OCI-LY3 (cell line): ENCODE measurements around the gene SLC18A3.

Experiments used
- H2AFZ ChIP-seq: fragments of 200-600, 300-600 bp; shearing (Covaris generic); 2 replicates; pipeline ENCODE4 v1.6.0; 2014; ENCODE audit warnings: antibody characterized with exemption, low read depth, low read length
- H3K27ac ChIP-seq: fragments of 200-600, 300-600 bp; sonication (generic); 2 replicates; pipeline ENCODE4 v1.5.1; 2014; ENCODE audit warnings: mild to moderate bottlenecking, low read length, moderate library complexity, mixed read lengths
- H3K27me3 ChIP-seq: fragments of 200-600, 300-600 bp; sonication (generic); 2 replicates; pipeline ENCODE4 v1.6.1; 2014; ENCODE audit warnings: low read depth, low read length, mixed read lengths
- H3K36me3 ChIP-seq: fragments of 200-600, 300-600 bp; sonication (generic); replicated peaks from 2 replicates; pipeline ENCODE3; 2014; ENCODE audit warnings: low read depth, low read length, mixed read lengths
- H3K4me1 ChIP-seq: fragments of 300-600, 200-600 bp; sonication (generic); 2 replicates; pipeline ENCODE4 v1.6.1; 2014; ENCODE audit warnings: low read length, mixed read lengths
- H3K4me2 ChIP-seq: fragments of 200-600, 300-600 bp; sonication (generic); 2 replicates; pipeline ENCODE4 v1.6.1; 2014; ENCODE audit warnings: low read length, mixed read lengths
- H3K4me3 ChIP-seq: fragments of 300-600, 200-600 bp; sonication (generic); 2 replicates; pipeline ENCODE4 v1.5.1; 2014; ENCODE audit warnings: antibody characterized with exemption, mild to moderate bottlenecking, low read length, moderate library complexity
- H3K79me2 ChIP-seq: fragments of 300-600, 200-600 bp; shearing (Covaris generic); 2 replicates; pipeline ENCODE4 v1.6.1; 2014; ENCODE audit warnings: mild to moderate bottlenecking, low read length, mixed read lengths
- H3K9ac ChIP-seq: fragments of 300-600, 200-600 bp; shearing (Covaris generic); 2 replicates; pipeline ENCODE4 v1.6.0; 2014; ENCODE audit warnings: mild to moderate bottlenecking, low read length, moderate library complexity
- H3K9me3 ChIP-seq: fragments of 200-600, 300-600 bp; shearing (Covaris generic); 2 replicates; pipeline ENCODE4 v1.6.1; 2014; ENCODE audit warnings: low read length, mixed read lengths; ENCODE audit not compliant: insufficient read depth
- H4K20me1 ChIP-seq: fragments of 200-600, 300-600 bp; sonication (generic); 2 replicates; pipeline ENCODE4 v1.6.1; 2016; ENCODE audit warnings: low read length, mixed read lengths; ENCODE audit not compliant: insufficient read depth
- EZH2phosphoT487 ChIP-seq: fragments of 200-600 bp; shearing (Covaris generic); IDR thresholded peaks from 2 replicates; pipeline ENCODE4 v1.6.1; 2018; ENCODE audit warnings: antibody characterized with exemption, mixed run types, low read depth
- TF ChIP-seq, protein P1 (sequence below): fragments of 200-600, 300-600 bp; sonication (generic); IDR thresholded peaks from 2 replicates; pipeline ENCODE4 v1.5.1; 2014; ENCODE audit warnings: antibody characterized with exemption, low read length, low read depth

The SLC18A3 gene

DNA sequence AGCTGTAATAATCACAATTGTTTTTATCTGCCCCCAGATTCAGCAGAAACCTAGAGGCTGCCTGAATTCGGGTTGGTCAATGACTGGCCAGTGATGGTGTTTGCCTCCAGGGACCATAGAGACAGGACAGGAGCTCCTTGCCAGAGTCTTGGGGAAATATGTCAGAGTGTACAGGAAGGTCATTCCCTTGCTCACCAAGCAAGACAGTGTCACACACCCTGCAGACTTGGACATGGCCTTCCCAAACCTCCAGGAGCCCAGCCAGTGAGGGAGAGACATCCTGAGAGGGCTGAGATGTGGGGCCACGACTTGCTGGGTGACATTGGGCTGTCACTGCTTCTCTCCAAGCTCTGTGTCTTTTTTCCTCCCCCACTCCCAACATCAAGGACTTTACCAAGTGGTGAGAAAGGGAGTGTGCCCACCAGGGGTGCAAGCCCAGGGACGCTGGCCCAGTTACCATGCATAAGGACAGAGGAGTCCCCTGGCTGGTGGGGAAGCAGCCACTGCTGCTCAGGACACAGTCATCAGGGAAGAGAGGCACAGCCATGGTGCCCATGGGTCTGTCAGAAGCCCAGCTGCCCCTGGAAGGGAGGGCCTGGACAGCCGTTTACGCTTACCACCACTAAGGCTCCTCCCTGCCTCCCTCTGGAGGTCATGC lies 44.1 kb downstream of the SLC18A3 start:
- TF ChIP-seq EZH2phosphoT487 = no peak
- TF ChIP-seq, protein P1, sequence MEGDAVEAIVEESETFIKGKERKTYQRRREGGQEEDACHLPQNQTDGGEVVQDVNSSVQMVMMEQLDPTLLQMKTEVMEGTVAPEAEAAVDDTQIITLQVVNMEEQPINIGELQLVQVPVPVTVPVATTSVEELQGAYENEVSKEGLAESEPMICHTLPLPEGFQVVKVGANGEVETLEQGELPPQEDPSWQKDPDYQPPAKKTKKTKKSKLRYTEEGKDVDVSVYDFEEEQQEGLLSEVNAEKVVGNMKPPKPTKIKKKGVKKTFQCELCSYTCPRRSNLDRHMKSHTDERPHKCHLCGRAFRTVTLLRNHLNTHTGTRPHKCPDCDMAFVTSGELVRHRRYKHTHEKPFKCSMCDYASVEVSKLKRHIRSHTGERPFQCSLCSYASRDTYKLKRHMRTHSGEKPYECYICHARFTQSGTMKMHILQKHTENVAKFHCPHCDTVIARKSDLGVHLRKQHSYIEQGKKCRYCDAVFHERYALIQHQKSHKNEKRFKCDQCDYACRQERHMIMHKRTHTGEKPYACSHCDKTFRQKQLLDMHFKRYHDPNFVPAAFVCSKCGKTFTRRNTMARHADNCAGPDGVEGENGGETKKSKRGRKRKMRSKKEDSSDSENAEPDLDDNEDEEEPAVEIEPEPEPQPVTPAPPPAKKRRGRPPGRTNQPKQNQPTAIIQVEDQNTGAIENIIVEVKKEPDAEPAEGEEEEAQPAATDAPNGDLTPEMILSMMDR = no peak
- no peak overlapping the region for H2AFZ ChIP-seq

DNA sequence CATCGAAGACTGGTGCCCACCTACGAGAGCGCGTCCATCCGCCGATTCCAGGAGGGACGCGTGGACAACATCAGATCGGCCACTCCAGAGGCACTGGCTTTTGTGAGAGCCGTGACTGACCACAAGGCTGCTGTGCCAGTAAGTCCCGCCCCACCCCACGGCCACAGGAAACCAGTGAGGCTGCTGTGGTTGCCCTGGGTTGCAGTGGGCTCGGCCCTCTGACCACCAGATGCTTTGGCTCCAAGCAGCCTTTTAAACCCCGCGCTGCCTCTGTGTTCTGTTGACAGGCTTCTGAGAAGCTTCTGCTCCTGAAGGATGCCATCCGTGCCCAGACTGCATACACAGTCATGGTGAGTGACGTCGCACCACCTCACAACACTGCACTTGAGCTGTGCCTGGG lies 45.0 kb downstream of the SLC18A3 start:
- Histone ChIP-seq H4K20me1 (no peaks in the 10 kb centered on the region), H3K4me3 (no peak overlapping the region), H3K27ac (no peak overlapping the region), H3K9ac (no peak overlapping the region), H2AFZ (no peak overlapping the region), H3K9me3 (no peaks in the 10 kb centered on the region), H3K4me1 (no peaks in the 10 kb centered on the region), H3K79me2 (no peaks in the 10 kb centered on the region), H3K27me3 (no peaks in the 10 kb centered on the region), H3K36me3 (no peaks in the 10 kb centered on the region), H3K4me2 (no peak overlapping the region)
- TF ChIP-seq, protein P1 = no peak
- no peak for TF ChIP-seq EZH2phosphoT487

More for the DNA sequence above, 44.1 kb downstream of the SLC18A3 start:
- Histone ChIP-seq H4K20me1 (no peaks in the 10 kb centered on the region), H3K4me3 (no peak overlapping the region), H3K27ac (no peak overlapping the region), H3K9ac (no peak overlapping the region), H3K4me1 (no peaks in the 10 kb centered on the region), H3K27me3 (no peaks in the 10 kb centered on the region), H3K36me3 (no peaks in the 10 kb centered on the region), H3K79me2 (no peaks in the 10 kb centered on the region), H3K4me2 (no peak overlapping the region), H3K9me3 (no peaks in the 10 kb centered on the region)

- H3K4me3 ChIP-seq = no peak overlapping the region
- no peak overlapping the region for H2AFZ ChIP-seq
- H4K20me1 ChIP-seq = no peaks in the 10 kb centered on the region
- TF ChIP-seq, protein P1 = no peak
- no peak for TF ChIP-seq EZH2phosphoT487
- H3K9me3 ChIP-seq = no peaks in the 10 kb centered on the region
- no peaks in the 10 kb centered on the region for H3K36me3 ChIP-seq
- no peaks in the 10 kb centered on the region for H3K79me2 ChIP-seq
- H3K9ac ChIP-seq = no peak overlapping the region
- no peak overlapping the region for H3K27ac ChIP-seq
- no peak overlapping the region for H3K4me2 ChIP-seq
- no peaks in the 10 kb centered on the region for H3K27me3 ChIP-seq
- no peaks in the 10 kb centered on the region for H3K4me1 ChIP-seq
Measured at GRCh38 chr10:49656845-49657493, 46.9 kb downstream of the SLC18A3 start.

- no peaks in the 10 kb centered on the region for H3K36me3 ChIP-seq
- H3K4me3 ChIP-seq = no peak overlapping the region
- H3K9me3 ChIP-seq = no peaks in the 10 kb centered on the region
- TF ChIP-seq EZH2phosphoT487 = no peak
- TF ChIP-seq, protein P1 = no peak
- H3K27me3 ChIP-seq = no peaks in the 10 kb centered on the region
- H3K27ac ChIP-seq = no peak overlapping the region
- H2AFZ ChIP-seq = no peak overlapping the region
- no peaks in the 10 kb centered on the region for H3K4me1 ChIP-seq
- no peaks in the 10 kb centered on the region for H4K20me1 ChIP-seq
- H3K4me2 ChIP-seq = no peak overlapping the region
- H3K9ac ChIP-seq = no peak overlapping the region
- no peaks in the 10 kb centered on the region for H3K79me2 ChIP-seq
Measured at GRCh38 chr10:49657606-49658005, 47.5 kb downstream of the SLC18A3 start.
